Small intestine (tissue), 7 donors: ENCODE data around the gene SSU72. TPM values are rescaled to one million over a fixed set of nuclear protein-coding genes. Genes with fewer than 3 reads are reported as not detected.

Experiments
- DNase-seq, 2 donors: peaks; one replicate each; pipeline versions ENCODE4 v3.0.0 to v3.0.0-alpha.2; 2013
- FAIRE-seq: peaks from 2 replicates; lab custom pipeline; 2012; peaks lifted over from hg19 to GRCh38; lab: Jason Lieb, UNC
- H3K27ac ChIP-seq, 3 donors: one replicate each; pipeline ENCODE4 v1.5.1; 2013; ENCODE audit warnings: low read length in 2 of 3, mild to moderate bottlenecking in 2 of 3, control low read depth in 1 of 3, inconsistent platforms in 1 of 3, low read depth in 1 of 3, moderate library complexity in 1 of 3
- H3K27me3 ChIP-seq, 3 donors: one replicate each; pipeline ENCODE4 v1.6.1; 2013; ENCODE audit warnings: low read length in 3 of 3, inconsistent platforms in 1 of 3; ENCODE audit not compliant: control insufficient read depth in 3 of 3, insufficient read depth in 3 of 3
- H3K36me3 ChIP-seq, 3 donors: one replicate each; pipeline ENCODE4 v1.6.1; 2013; ENCODE audit warnings: low read length in 3 of 3, inconsistent platforms in 1 of 3, low read depth in 1 of 3, mild to moderate bottlenecking in 1 of 3, moderate library complexity in 1 of 3; ENCODE audit not compliant: control insufficient read depth in 3 of 3, insufficient read depth in 2 of 3
- H3K4me1 ChIP-seq, 3 donors: one replicate each; pipeline ENCODE4 v1.6.1; 2013; ENCODE audit warnings: low read length in 2 of 3, inconsistent platforms in 1 of 3, low read depth in 1 of 3, mild to moderate bottlenecking in 1 of 3, moderate library complexity in 1 of 3; ENCODE audit not compliant: control insufficient read depth in 3 of 3, insufficient read depth in 2 of 3
- H3K4me3 ChIP-seq, 3 donors: one replicate each; pipeline ENCODE4 v1.5.1; 2013; ENCODE audit warnings: low read length in 3 of 3, control low read depth in 1 of 3, inconsistent platforms in 1 of 3, low read depth in 1 of 3, mild to moderate bottlenecking in 1 of 3, moderate library complexity in 1 of 3
- H3K9me3 ChIP-seq, 2 donors: one replicate each; pipeline ENCODE4 v1.6.1; 2013; ENCODE audit warnings: low read depth in 1 of 2, low read length in 1 of 2; ENCODE audit not compliant: control insufficient read depth in 2 of 2, insufficient read depth in 1 of 2
- WGBS, 3 donors: extraction: QIAGEN DNeasy Blood & Tissue Kit; methylation state at CpG; one replicate each; pipeline ENCODE4 v1.1.7; 2013; 5-methylcytosine and 5-hydroxymethylcytosine counted together
- polyA plus RNA-seq, 4 donors: library from polyadenylated mRNA; stranded (reverse) in 3 of 4; unstranded in 1 of 4; fragments of 200-250 nt in 3 of 4; fragments of 120-200 nt in 1 of 4; gene quantifications; one replicate each; pipeline versions ENCODE4 v1.2.1 to v1.2.3, GENCODE V29; 2013
- donor health status: healthy with polysubstance abuse.
- donor health status: control.
- donor health status: control.
- donor health status: Bipolar disorder and iron deficiency.
- donor health status: healthy.

SSU72 gene
- polyA plus RNA-seq, 4 donors = 83.9 to 140 (median 124) TPM

GRCh38 chr1:1620433-1621139 is 45.9 kb upstream of the SSU72 start:
- no peaks in the 10 kb centered on the region for H3K27me3 ChIP-seq
- no peak overlapping the region for H3K27ac ChIP-seq
- FAIRE-seq (no peak), DNase-seq (no peak)
- H3K9me3 ChIP-seq = no peaks in the 10 kb centered on the region
- peaks cover 0 to 69% (median 0%) of the 10 kb centered on the region in 3 donors for H3K36me3 ChIP-seq
- H3K4me3 ChIP-seq = no peak overlapping the region
- WGBS, 3 donors = 92 to 94% (median 92%) methylated on average over 16 of the region's 16 CpGs
- peaks cover 0 to 8% (median 5%) of the 10 kb centered on the region in 3 donors for H3K4me1 ChIP-seq

- H3K4me1 ChIP-seq = peaks cover 0 to 8% (median 5%) of the 10 kb centered on the region in 3 donors
- peaks cover 0 to 62% (median 0%) of the 10 kb centered on the region in 3 donors for H3K36me3 ChIP-seq
- 69 to 80% (median 75%) methylated on average over 12 to 14 of the region's 14 CpGs for WGBS, 3 donors
- H3K9me3 ChIP-seq = no peaks in the 10 kb centered on the region
- no peak overlapping the region for H3K4me3 ChIP-seq
- FAIRE-seq (no peak), DNase-seq (no peak)
- H3K27ac ChIP-seq = no peak overlapping the region
- no peaks in the 10 kb centered on the region for H3K27me3 ChIP-seq
Measured at GRCh38 chr1:1619917-1620361, 45.3 kb upstream of the SSU72 start.

- Histone ChIP-seq H3K27ac (no peak overlapping the region), H3K9me3 (no peaks in the 10 kb centered on the region), H3K4me3 (no peak overlapping the region), H3K4me1 (peaks cover 0 to 11% (median 5%) of the 10 kb centered on the region in 3 donors), H3K27me3 (no peaks in the 10 kb centered on the region), H3K36me3 (peaks cover 0 to 48% (median 0%) of the 10 kb centered on the region in 3 donors)
- 90 to 92% (median 91%) methylated on average over 9 of the region's 9 CpGs for WGBS, 3 donors
- FAIRE-seq (no peak), DNase-seq (no peak)
Measured at GRCh38 chr1:1618396-1619068, 43.9 kb upstream of the SSU72 start.

GRCh38 chr1:1617925-1618324 is 43.3 kb upstream of the SSU72 start:
- FAIRE-seq = no peak
- no peak for DNase-seq
- 90 to 91% (median 90%) methylated on average over 6 of the region's 6 CpGs for WGBS, 3 donors

GRCh38 chr1:1617516-1617915 is 42.9 kb upstream of the SSU72 start:
- FAIRE-seq (no peak), DNase-seq (no peak)
- no peaks in the 10 kb centered on the region for H3K27me3 ChIP-seq
- peaks cover 0 to 15% (median 5%) of the 10 kb centered on the region in 3 donors for H3K4me1 ChIP-seq
- H3K27ac ChIP-seq = no peak overlapping the region
- 91 to 93% (median 92%) methylated on average over 11 of the region's 11 CpGs for WGBS, 3 donors
- H3K9me3 ChIP-seq = no peaks in the 10 kb centered on the region
- H3K36me3 ChIP-seq = peaks cover 0 to 43% (median 0%) of the 10 kb centered on the region in 3 donors
- H3K4me3 ChIP-seq = no peak overlapping the region

More at GRCh38 chr1:1617925-1618324, 43.3 kb upstream of the SSU72 start:
- H3K27ac ChIP-seq = no peak overlapping the region
- peaks cover 0 to 47% (median 0%) of the 10 kb centered on the region in 3 donors for H3K36me3 ChIP-seq
- H3K9me3 ChIP-seq = no peaks in the 10 kb centered on the region
- H3K27me3 ChIP-seq = no peaks in the 10 kb centered on the region
- H3K4me1 ChIP-seq = peaks cover 0 to 15% (median 5%) of the 10 kb centered on the region in 3 donors
- H3K4me3 ChIP-seq = no peak overlapping the region

- DNase-seq = no peak
Measured at GRCh38 chr1:1616838-1617237, 42.2 kb upstream of the SSU72 start.

GRCh38 chr1:1616045-1616790 is 41.6 kb upstream of the SSU72 start:
- Histone ChIP-seq H3K4me1 (peaks cover 0 to 15% (median 5%) of the 10 kb centered on the region in 3 donors), H3K27ac (peak overlapping the region in 2 of 3 donors; percentile 96 to 100), H3K4me3 (peak overlapping the region; percentile 61 to 95 (median 88)), H3K36me3 (peaks cover 0 to 35% (median 0%) of the 10 kb centered on the region in 3 donors), H3K9me3 (no peaks in the 10 kb centered on the region), H3K27me3 (no peaks in the 10 kb centered on the region)
- DNase-seq = peak in 1 of 2 donors; percentile 51
- 2 to 9% (median 6%) methylated on average over 45 to 80 of the region's 80 CpGs for WGBS, 3 donors
- FAIRE-seq = no peak

More at GRCh38 chr1:1616838-1617237, 42.2 kb upstream of the SSU72 start:
- H3K9me3 ChIP-seq = no peaks in the 10 kb centered on the region
- peaks cover 0 to 37% (median 0%) of the 10 kb centered on the region in 3 donors for H3K36me3 ChIP-seq
- no peaks in the 10 kb centered on the region for H3K27me3 ChIP-seq
- 54 to 79% (median 60%) methylated on average over 19 of the region's 19 CpGs for whole genome bisulfite sequencing, 3 donors
- H3K4me1 ChIP-seq = peaks cover 0 to 15% (median 5%) of the 10 kb centered on the region in 3 donors
- H3K4me3 ChIP-seq = peak overlapping the region in 2 of 3 donors; percentile 61 to 95
- FAIRE-seq = no peak
- H3K27ac ChIP-seq = no peak overlapping the region
